Dermis lymphatic vessel endothelial cell (primary cell): ENCODE measurements around the gene PSMG4. TPM values are rescaled to one million over a fixed set of nuclear protein-coding genes. Genes with fewer than 3 reads are reported as not detected.

Experiments
- total RNA-seq: library from RNA; depleted of rRNA; stranded (reverse); fragments of >200 nt; gene quantifications from 2 replicates; pipeline ENCODE4 v1.2.1, GENCODE V29; 2014

PSMG4 gene
- 31.1 and 42.5 TPM in 2 replicates for total RNA-seq

DNA sequence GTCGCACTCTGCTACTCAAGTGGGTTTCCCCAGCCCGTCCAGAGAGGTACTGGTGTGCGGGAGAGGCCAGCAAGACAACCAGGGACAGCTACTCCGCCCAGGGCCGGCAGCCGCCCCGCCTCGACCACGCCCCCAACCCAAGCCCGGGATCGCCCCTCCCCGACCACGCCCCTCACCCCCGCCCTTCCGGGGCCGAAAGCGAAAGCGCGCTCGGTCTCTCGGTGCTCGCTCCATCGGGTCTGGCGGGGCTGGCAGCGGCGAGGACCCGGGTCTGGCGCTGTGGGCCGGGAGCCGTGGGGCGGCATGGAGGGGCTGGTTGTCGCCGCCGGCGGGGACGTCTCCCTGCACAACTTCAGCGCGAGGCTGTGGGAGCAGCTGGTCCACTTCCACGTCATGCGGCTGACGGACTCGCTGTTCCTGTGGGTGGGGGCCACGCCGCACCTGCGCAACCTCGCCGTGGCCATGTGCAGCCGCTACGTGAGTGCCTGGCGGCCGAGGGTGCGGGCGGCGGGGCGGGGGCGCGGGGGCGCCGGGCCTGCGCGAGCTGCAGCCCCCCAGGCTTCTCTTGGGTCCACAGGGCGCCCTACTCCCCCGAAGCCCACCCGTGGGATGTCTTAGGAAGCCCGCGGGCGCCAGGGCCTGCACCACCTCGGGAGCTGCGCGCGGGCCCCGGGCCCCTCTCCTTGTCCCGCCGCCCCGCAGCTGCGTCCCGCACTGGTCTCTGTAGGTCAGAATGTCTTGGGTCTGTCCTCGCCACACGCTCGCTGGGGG is at the start of gene PSMG4:
Gene PSMG4 (plus strand): TSS at position 228 of the 771 bp plus-strand sequence. CDS start 76 bp downstream, at position 304.

GRCh38 chr6:3227363-3228045 is 31.2 kb upstream of the PSMG4 start, which contains the start of gene TUBB2B:
TUBB2B (minus strand) TSS chr6:3227653; CDS start chr6:3227543, 110 bp downstream.

Other genes starting within 250 kb of the PSMG4 start
- gene RIPK1, start 190.5 kb upstream of the PSMG4 start, total RNA-seq, result 27.5 and 27.6 TPM in 2 replicates
- gene BPHL, start 140.2 kb upstream of the PSMG4 start, total RNA-seq, result 9.3 and 11.0 TPM in 2 replicates
- 26.1 and 36.0 TPM in 2 replicates for gene TUBB2A, start 101.4 kb upstream of the PSMG4 start, total RNA-seq
- 0.60 and 1.6 TPM in 2 replicates for gene TUBB2B, start 31.3 kb upstream of the PSMG4 start, total RNA-seq
- gene SLC22A23, start 198.1 kb downstream of the PSMG4 start, total RNA-seq, result 53.5 and 67.6 TPM in 2 replicates